Kidney epithelial cell (primary cell): ENCODE measurements around the gene ALPL. TPM values are rescaled to one million over a fixed set of nuclear protein-coding genes. Genes with fewer than 3 reads are reported as not detected.

Experiments used
- DNase-seq: peaks from one replicate; pipeline ENCODE4 v3.0.0-alpha.2; 2010; ENCODE audit warnings: low read depth
- H3K27me3 ChIP-seq: 2 replicates; pipeline ENCODE4 v1.6.0; 2011; ENCODE audit warnings: low read length; ENCODE audit not compliant: control insufficient read depth, insufficient read depth
- H3K36me3 ChIP-seq: 2 replicates; pipeline ENCODE4 v1.5.1; 2011; ENCODE audit warnings: low read length; ENCODE audit not compliant: control insufficient read depth, insufficient read depth
- H3K4me3 ChIP-seq: 2 replicates; pipeline ENCODE4 v1.5.1; 2011; ENCODE audit warnings: low read depth, mild to moderate bottlenecking, control low read depth, low read length
- total RNA-seq: library from RNA; depleted of rRNA; stranded (reverse); fragments of >200 nt; gene quantifications from 2 replicates; pipeline ENCODE4 v1.2.3, GENCODE V29; 2015
- TF ChIP-seq, protein P1 (sequence below): IDR thresholded peaks from 2 replicates; pipeline ENCODE4 v1.5.1; 2011; ENCODE audit warnings: mild to moderate bottlenecking, moderate library complexity, low read length, control low read depth, inconsistent platforms; ENCODE audit not compliant: insufficient read depth, poor library complexity, severe bottlenecking

The ALPL gene
- total RNA-seq, 1 donor from 2014 or later: 5.1 TPM

GRCh38 chr1:21537932-21538630 lies 28.9 kb downstream of the ALPL start:
- no peak overlapping the region for H3K4me3 ChIP-seq
- no peaks in the 10 kb centered on the region for H3K36me3 ChIP-seq
- peaks cover 9% of the 10 kb centered on the region for H3K27me3 ChIP-seq
- TF ChIP-seq, protein P1, sequence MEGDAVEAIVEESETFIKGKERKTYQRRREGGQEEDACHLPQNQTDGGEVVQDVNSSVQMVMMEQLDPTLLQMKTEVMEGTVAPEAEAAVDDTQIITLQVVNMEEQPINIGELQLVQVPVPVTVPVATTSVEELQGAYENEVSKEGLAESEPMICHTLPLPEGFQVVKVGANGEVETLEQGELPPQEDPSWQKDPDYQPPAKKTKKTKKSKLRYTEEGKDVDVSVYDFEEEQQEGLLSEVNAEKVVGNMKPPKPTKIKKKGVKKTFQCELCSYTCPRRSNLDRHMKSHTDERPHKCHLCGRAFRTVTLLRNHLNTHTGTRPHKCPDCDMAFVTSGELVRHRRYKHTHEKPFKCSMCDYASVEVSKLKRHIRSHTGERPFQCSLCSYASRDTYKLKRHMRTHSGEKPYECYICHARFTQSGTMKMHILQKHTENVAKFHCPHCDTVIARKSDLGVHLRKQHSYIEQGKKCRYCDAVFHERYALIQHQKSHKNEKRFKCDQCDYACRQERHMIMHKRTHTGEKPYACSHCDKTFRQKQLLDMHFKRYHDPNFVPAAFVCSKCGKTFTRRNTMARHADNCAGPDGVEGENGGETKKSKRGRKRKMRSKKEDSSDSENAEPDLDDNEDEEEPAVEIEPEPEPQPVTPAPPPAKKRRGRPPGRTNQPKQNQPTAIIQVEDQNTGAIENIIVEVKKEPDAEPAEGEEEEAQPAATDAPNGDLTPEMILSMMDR: no peak
- no peak for DNase-seq

GRCh38 chr1:21539933-21540332 lies 30.7 kb downstream of the ALPL start:
- TF ChIP-seq, protein P1: peak; percentile 17
- H3K4me3 ChIP-seq: no peak overlapping the region
- peaks cover 9% of the 10 kb centered on the region for H3K27me3 ChIP-seq
- H3K36me3 ChIP-seq: no peaks in the 10 kb centered on the region
- no peak for DNase-seq

GRCh38 chr1:21541329-21541728 lies 32.1 kb downstream of the ALPL start:
- DNase-seq: no peak
- Histone ChIP-seq H3K27me3 (peaks cover 7% of the 10 kb centered on the region), H3K4me3 (no peak overlapping the region), H3K36me3 (no peaks in the 10 kb centered on the region)
- TF ChIP-seq, protein P1: no peak

- H3K4me3 ChIP-seq: no peak overlapping the region
- TF ChIP-seq, protein P1: no peak
- DNase-seq: no peak
- peaks cover 7% of the 10 kb centered on the region for H3K27me3 ChIP-seq
- H3K36me3 ChIP-seq: no peaks in the 10 kb centered on the region
Measured at GRCh38 chr1:21541835-21542234, 32.6 kb downstream of the ALPL start.

DNA sequence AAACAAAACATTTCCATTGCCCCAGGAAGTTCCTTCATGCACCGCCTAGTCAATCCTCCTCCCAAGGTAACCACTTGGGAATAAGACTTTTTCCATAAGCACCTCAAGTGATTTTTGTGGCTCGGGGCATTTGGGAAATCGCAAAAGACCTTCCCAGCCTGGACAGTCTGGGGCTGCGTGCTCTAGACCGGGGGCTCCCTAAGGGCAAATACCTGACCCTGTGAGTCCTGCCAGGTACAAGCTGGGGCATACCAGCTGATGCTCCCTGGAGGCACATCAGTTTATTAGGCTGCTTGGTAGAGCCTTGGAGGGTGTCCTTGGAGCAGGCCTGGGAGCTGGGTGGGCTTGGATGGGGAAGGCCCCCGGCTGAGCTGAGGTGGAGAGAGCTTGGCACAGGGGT lies 34.4 kb downstream of the ALPL start:
- H3K27me3 ChIP-seq: no peaks in the 10 kb centered on the region
- TF ChIP-seq, protein P1: no peak
- no peak overlapping the region for H3K4me3 ChIP-seq
- DNase-seq: no peak
- H3K36me3 ChIP-seq: no peaks in the 10 kb centered on the region

DNA sequence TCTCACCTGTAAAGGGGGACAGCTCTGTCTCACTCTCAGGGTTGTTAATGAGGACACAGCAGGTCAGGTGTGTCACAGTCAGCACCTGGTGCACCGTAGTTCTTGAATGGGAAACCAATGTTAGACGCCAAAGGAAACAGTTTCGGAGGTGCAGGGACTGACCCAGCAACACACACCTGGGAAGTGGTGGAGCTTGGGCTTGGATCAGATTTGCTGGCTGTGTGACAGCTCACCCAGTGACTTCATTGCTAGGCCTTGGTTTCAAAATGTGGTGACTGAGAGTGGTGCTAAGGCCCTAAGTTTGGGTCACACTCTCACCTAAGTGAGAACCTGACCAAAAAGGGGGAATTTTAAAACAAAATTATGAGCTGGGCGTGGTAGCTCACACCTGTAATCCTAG lies 34.9 kb downstream of the ALPL start:
- no peak for DNase-seq
- Histone ChIP-seq H3K4me3 (no peak overlapping the region), H3K27me3 (no peaks in the 10 kb centered on the region), H3K36me3 (no peaks in the 10 kb centered on the region)
- TF ChIP-seq, protein P1: no peak
